Measurements from ENCODE around the gene FGFBP1. TPM values are rescaled to one million over a fixed set of nuclear protein-coding genes. Genes with fewer than 3 reads are reported as not detected.

The FGFBP1 gene
- total and polyA plus RNA-seq, 4 donors: 7.1 to 45.7 (median 19.7) TPM; not detected in 1

GRCh38 chr4:15921592-15921932 is 17.0 kb downstream of the FGFBP1 start:
- Histone ChIP-seq H3K4me3 (no peak overlapping the region), H3K4me1 (ENCODE audit: control insufficient read depth in 5 of 5, insufficient read depth in 5 of 5, low read length in 5 of 5) (peaks cover 0 to 4% (median 0%) of the 10 kb centered on the region in 5 donors), H3K9me3 (ENCODE audit: control insufficient read depth in 4 of 4, insufficient read depth in 3 of 4, low read length in 3 of 4) (no peaks in the 10 kb centered on the region), H3K9ac (ENCODE audit: insufficient read depth in 1 of 2, low read length in 2 of 2) (no peak overlapping the region), H3K27ac (ENCODE audit: low read depth in 1 of 2, low read length in 1 of 2) (no peak overlapping the region), H3K27me3 (ENCODE audit: control insufficient read depth in 3 of 3, insufficient read depth in 3 of 3, low read length in 2 of 3) (no peaks in the 10 kb centered on the region), H3K36me3 (ENCODE audit: control insufficient read depth in 4 of 4, insufficient read depth in 4 of 4, low read length in 4 of 4) (no peaks in the 10 kb centered on the region)
- no peak for TF ChIP-seq CTCF (IDR thresholded peaks at IDR 0.05; ENCODE audit: control extremely low read depth, extremely low read depth)
- DNase-seq (no peak), ATAC-seq (ENCODE audit: insufficient read depth, low FRiP score) (no peak)
- 92 to 95% methylated on average over 1 of the region's 1 CpG for WGBS, 2 donors

GRCh38 chr4:15920723-15921591 is 17.6 kb downstream of the FGFBP1 start:
- H3K4me3 ChIP-seq: no peak overlapping the region
- no peaks in the 10 kb centered on the region for H3K27me3 ChIP-seq (ENCODE audit: control insufficient read depth in 3 of 3, insufficient read depth in 3 of 3, low read length in 2 of 3)
- no peak overlapping the region for H3K27ac ChIP-seq (ENCODE audit: low read depth in 1 of 2, low read length in 1 of 2)
- H3K9ac ChIP-seq (ENCODE audit: insufficient read depth in 1 of 2, low read length in 2 of 2): no peak overlapping the region
- H3K36me3 ChIP-seq (ENCODE audit: control insufficient read depth in 4 of 4, insufficient read depth in 4 of 4, low read length in 4 of 4): no peaks in the 10 kb centered on the region
- H3K4me1 ChIP-seq (ENCODE audit: control insufficient read depth in 5 of 5, insufficient read depth in 5 of 5, low read length in 5 of 5): peaks cover 0 to 4% (median 0%) of the 10 kb centered on the region in 5 donors
- no peak for TF ChIP-seq CTCF (IDR thresholded peaks at IDR 0.05; ENCODE audit: control extremely low read depth, extremely low read depth)
- DNase-seq (peak in 2 of 3 donors; percentile 25 to 45), ATAC-seq (ENCODE audit: insufficient read depth, low FRiP score) (peak; percentile 83)
- no peaks in the 10 kb centered on the region for H3K9me3 ChIP-seq (ENCODE audit: control insufficient read depth in 4 of 4, insufficient read depth in 3 of 4, low read length in 3 of 4)
- 62 to 80% methylated on average over 4 of the region's 4 CpGs for WGBS, 2 donors

GRCh38 chr4:15918484-15919129 is 19.9 kb downstream of the FGFBP1 start:
- H3K9ac ChIP-seq (ENCODE audit: insufficient read depth in 1 of 2, low read length in 2 of 2): no peak overlapping the region
- 48 to 75% methylated on average over 4 of the region's 4 CpGs for WGBS, 2 donors
- no peaks in the 10 kb centered on the region for H3K9me3 ChIP-seq (ENCODE audit: control insufficient read depth in 4 of 4, insufficient read depth in 3 of 4, low read length in 3 of 4)
- H3K4me3 ChIP-seq: no peak overlapping the region
- no peak overlapping the region for H3K27ac ChIP-seq (ENCODE audit: low read depth in 1 of 2, low read length in 1 of 2)
- H3K27me3 ChIP-seq (ENCODE audit: control insufficient read depth in 3 of 3, insufficient read depth in 3 of 3, low read length in 2 of 3): no peaks in the 10 kb centered on the region
- DNase-seq (peak in 2 of 3 donors; percentile 19 to 48), ATAC-seq (ENCODE audit: insufficient read depth, low FRiP score) (peak; percentile 63)
- no peaks in the 10 kb centered on the region for H3K36me3 ChIP-seq (ENCODE audit: control insufficient read depth in 4 of 4, insufficient read depth in 4 of 4, low read length in 4 of 4)
- TF ChIP-seq CTCF (IDR thresholded peaks at IDR 0.05; ENCODE audit: control extremely low read depth, extremely low read depth): no peak
- H3K4me1 ChIP-seq (ENCODE audit: control insufficient read depth in 5 of 5, insufficient read depth in 5 of 5, low read length in 5 of 5): peaks cover 0 to 4% (median 0%) of the 10 kb centered on the region in 5 donors
